Activated CD8-positive, alpha-beta T cell treated with anti-CD3 and anti-CD28 coated beads for 36 hours (primary cell): ENCODE results near the gene TCHP. TPM values are rescaled to one million over a fixed set of nuclear protein-coding genes. Genes with fewer than 3 reads are reported as not detected.
A peak's percentile ranks its signal among the peaks of the same experiment; 100 is the strongest.
"Not testable (repeated sequence)": the region's sequence is repeated elsewhere in the genome, so short reads cannot be mapped to it uniquely, and the experiment has no call there.

Experiments used
- ATAC-seq: fragments of 200-7000 bp; cut with Tn5 transposase; one replicate; pipeline ENCODE4 v1.10.0; 2021; ENCODE audit warnings: mild to moderate bottlenecking, moderate library complexity
- CTCF ChIA-PET: fragments of 350-600 bp; sonication (Branson Sonifier 250); formaldehyde crosslinking; loops from one replicate; lab custom pipeline; 2021; ENCODE audit warnings: antibody characterized with exemption; lab: Charles Lee
- POLR2A ChIA-PET: fragments of 350-600 bp; sonication (Branson Sonifier 250); formaldehyde crosslinking; loops from one replicate; lab custom pipeline; 2021; ENCODE audit warnings: antibody characterized with exemption; lab: Charles Lee
- DNase-seq: peaks from one replicate; pipeline ENCODE4 v3.0.0-alpha.2; 2020
- H3K27ac Mint-ChIP-seq: one replicate; pipeline ENCODE4 v1.8.0; 2021; ENCODE audit warnings: mild to moderate bottlenecking, mixed read lengths
- H3K27me3 Mint-ChIP-seq: one replicate; pipeline ENCODE4 v1.8.0; 2021; ENCODE audit warnings: mixed read lengths
- H3K36me3 Mint-ChIP-seq: one replicate; pipeline ENCODE4 v1.8.0; 2021; ENCODE audit warnings: low read depth, mixed read lengths
- H3K4me1 Mint-ChIP-seq: one replicate; pipeline ENCODE4 v1.8.0; 2021; ENCODE audit warnings: low read depth, mixed read lengths
- H3K4me3 Mint-ChIP-seq: one replicate; pipeline ENCODE4 v1.8.0; 2021; ENCODE audit warnings: mild to moderate bottlenecking, moderate library complexity, mixed read lengths
- H3K9me3 Mint-ChIP-seq: one replicate; pipeline ENCODE4 v1.8.0; 2021; ENCODE audit warnings: mixed read lengths
- intact Hi-C: fragments of 100-400 bp; cut with micrococcal nuclease; formaldehyde crosslinking; loops from one replicate; pipeline ENCODE4 v1.10.0; 2022
- total RNA-seq, 2 experiments: library from RNA; stranded (reverse); gene quantifications; one replicate each; pipeline ENCODE4 v1.2.3, GENCODE V29; 2021
- TF ChIP-seq, protein P1 (sequence below): fragments of 200-600 bp; IDR thresholded peaks from one replicate; pipeline ENCODE4 v1.8.0; 2022; ENCODE audit warnings: antibody characterized with exemption, mild to moderate bottlenecking

TCHP gene
- total RNA-seq, 2 experiments from 2014 or later, result 19.9 to 21.0 TPM

DNA sequence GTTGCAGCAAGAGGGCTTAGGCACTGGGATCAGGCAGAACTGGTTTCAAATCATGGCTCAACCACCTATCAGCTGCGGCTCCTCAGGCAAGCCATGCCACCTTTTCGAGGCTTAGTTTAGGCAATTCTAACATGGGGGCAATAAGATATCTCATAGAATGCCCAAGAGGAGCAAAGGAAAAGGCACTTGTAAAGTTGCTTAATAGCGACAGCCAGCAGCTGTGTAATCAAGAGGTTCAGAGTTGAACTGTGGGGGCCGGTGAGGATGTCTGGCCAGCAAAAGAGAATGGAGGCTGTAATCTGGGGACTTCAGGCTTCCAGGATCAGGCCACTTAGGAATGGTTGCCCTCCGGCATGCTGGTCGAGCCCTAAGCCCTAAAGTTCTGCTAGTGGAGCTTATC is 3.0 kb upstream of the TCHP start:
- Mint-ChIP-seq H3K4me1 (peaks cover 26% of the 10 kb centered on the region), H3K27ac (no peak overlapping the region), H3K9me3 (no peaks in the 10 kb centered on the region), H3K36me3 (peaks cover 1% of the 10 kb centered on the region), H3K4me3 (no peak overlapping the region), H3K27me3 (no peaks in the 10 kb centered on the region)
- intact Hi-C loops, result no loop called here
- TF ChIP-seq, protein P1, sequence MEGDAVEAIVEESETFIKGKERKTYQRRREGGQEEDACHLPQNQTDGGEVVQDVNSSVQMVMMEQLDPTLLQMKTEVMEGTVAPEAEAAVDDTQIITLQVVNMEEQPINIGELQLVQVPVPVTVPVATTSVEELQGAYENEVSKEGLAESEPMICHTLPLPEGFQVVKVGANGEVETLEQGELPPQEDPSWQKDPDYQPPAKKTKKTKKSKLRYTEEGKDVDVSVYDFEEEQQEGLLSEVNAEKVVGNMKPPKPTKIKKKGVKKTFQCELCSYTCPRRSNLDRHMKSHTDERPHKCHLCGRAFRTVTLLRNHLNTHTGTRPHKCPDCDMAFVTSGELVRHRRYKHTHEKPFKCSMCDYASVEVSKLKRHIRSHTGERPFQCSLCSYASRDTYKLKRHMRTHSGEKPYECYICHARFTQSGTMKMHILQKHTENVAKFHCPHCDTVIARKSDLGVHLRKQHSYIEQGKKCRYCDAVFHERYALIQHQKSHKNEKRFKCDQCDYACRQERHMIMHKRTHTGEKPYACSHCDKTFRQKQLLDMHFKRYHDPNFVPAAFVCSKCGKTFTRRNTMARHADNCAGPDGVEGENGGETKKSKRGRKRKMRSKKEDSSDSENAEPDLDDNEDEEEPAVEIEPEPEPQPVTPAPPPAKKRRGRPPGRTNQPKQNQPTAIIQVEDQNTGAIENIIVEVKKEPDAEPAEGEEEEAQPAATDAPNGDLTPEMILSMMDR, result no peak
- ATAC-seq (no peak), DNase-seq (no peak)
- CTCF ChIA-PET, result interaction anchor here (0.5 kb wide), 1 partner anchor 68 kb away, joined by 3 read pairs; no protein-coding TSS in a partner anchor
- POLR2A ChIA-PET, result no interaction called here

DNA sequence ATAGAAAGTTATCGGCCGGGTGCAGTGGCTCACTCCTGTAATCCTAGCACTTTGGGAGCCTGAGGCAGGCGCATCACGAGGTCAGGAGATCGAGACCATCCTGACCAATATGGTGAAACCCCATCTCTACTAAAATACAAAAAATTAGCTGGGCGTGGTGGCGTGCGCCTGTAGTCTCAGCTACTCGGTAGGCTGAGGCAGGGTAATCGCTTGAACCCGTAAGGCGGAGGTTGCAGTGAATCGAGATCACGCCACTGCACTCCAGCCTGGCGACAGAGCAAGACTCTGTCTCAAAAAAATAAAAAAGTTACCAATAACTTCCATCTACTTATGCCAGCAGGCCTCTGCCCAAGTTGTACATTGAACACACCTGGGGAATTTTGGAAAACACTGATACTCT is 729 bp upstream of the TCHP start:
- ATAC-seq, H3K36me3 Mint-ChIP-seq, H3K9me3 Mint-ChIP-seq, intact Hi-C loops, H3K27me3 Mint-ChIP-seq, DNase-seq: not testable (repeated sequence)
- ChIA-PET POLR2A (interaction anchor here (1.2 kb wide), 1 partner anchor 17 kb away, joined by 10 read pairs; no protein-coding TSS in a partner anchor), CTCF (interaction anchor here (4.2 kb wide), 1 partner anchor 46 kb away, joined by 21 read pairs; no protein-coding TSS in a partner anchor)
- Mint-ChIP-seq H3K4me1 (peaks cover 12% of the 10 kb centered on the region), H3K27ac (peak overlapping the region; percentile 99), H3K4me3 (peak overlapping the region; percentile 96)

DNA sequence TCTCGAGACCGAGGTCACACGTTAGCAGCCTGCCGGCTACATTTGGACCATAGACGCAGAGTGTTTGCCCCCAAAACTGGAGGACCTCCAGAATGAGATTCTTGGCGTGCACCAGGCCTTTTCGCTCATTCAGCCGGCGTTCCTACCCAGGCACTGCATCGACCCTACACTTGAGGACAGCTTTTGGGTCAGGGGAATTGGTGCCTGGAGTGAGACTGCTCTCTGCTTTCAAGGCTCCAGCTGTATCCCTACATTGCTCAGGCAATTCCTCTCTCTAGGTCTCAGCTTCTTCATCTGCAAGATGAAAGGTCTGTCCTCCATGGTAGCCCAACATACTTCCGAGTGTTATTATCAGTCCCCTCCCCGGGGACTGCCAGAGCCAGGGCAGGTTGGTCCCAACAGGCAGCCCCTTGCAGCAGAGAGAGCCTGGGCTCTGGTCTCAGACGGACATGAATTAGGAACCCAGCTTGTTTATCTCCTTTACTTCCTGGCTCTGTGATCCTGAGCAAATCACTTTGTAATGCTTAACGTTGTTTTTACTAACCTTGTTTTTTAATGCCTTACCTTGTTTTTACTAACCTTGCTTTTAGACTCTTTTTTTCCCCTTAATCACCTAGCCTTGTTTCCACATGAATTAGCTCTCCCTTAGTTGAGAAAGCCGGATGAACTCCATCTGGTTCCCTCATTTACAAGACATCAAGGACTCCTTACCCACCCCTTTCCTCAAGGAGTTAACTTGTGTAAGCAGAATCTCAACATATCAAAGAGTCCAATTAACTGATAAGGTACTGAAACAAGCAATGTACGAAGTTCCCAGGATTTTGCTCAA is 892 bp downstream of the TCHP start:
- ATAC-seq (peak; percentile 11), DNase-seq (no peak)
- intact Hi-C loops, result no loop called here
- H3K27ac Mint-ChIP-seq, result peak overlapping the region; percentile 99
- CTCF ChIA-PET, result interaction anchor here (0.8 to 4.2 kb wide), 8 partner anchors 13 to 330 kb away, joined by 3 to 21 read pairs (median 4); no protein-coding TSS in a partner anchor
- H3K4me1 Mint-ChIP-seq, result peaks cover 12% of the 10 kb centered on the region
- no peaks in the 10 kb centered on the region for H3K27me3 Mint-ChIP-seq
- POLR2A ChIA-PET, result interaction anchor here (0.9 to 1.7 kb wide), 7 partner anchors 9 to 173 kb away, joined by 3 to 7 read pairs (median 3); no protein-coding TSS in a partner anchor
- H3K9me3 Mint-ChIP-seq, result no peaks in the 10 kb centered on the region
- H3K4me3 Mint-ChIP-seq, result peak overlapping the region; percentile 96
- H3K36me3 Mint-ChIP-seq, result peaks cover 16% of the 10 kb centered on the region
- TF ChIP-seq, protein P1, result no peak

DNA sequence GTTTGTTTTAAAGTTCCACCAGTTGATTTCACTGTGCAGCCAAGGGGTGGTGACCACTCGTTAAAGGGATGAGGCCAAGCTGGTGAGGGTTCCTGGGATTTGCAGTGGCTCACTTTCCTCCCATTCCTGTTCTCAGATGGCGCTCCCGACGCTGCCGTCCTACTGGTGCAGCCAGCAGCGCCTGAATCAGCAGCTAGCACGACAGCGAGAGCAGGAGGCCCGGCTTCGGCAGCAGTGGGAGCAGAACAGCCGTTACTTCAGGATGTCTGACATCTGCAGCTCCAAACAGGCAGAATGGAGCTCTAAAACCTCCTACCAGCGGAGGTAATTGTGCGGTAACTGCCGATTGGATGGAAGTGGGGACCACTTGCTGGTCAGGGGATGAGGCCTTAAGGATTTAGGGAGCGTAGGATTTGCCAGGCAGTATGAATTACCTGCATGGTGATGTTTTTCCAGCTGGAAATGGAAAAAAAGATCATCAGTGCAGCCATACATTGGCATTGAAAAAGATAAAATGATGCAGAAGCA is 2.9 kb downstream of the TCHP start:
- no peak for ATAC-seq
- TF ChIP-seq, protein P1, result no peak
- POLR2A ChIA-PET, result interaction anchor here (1.4 to 3.9 kb wide), 2 partner anchors 14 to 57 kb away, joined by 4 to 19 read pairs; no protein-coding TSS in a partner anchor
- peaks cover 12% of the 10 kb centered on the region for H3K4me1 Mint-ChIP-seq
- H3K36me3 Mint-ChIP-seq, result peaks cover 22% of the 10 kb centered on the region
- H3K27me3 Mint-ChIP-seq, result no peaks in the 10 kb centered on the region
- intact Hi-C loops, result no loop called here
- CTCF ChIA-PET, result interaction anchor here (0.7 to 3.3 kb wide), 3 partner anchors 50 to 97 kb away, joined by 3 to 14 read pairs (median 4); no protein-coding TSS in a partner anchor
- DNase-seq, result no peak
- H3K4me3 Mint-ChIP-seq, result no peak overlapping the region
- H3K9me3 Mint-ChIP-seq, result no peaks in the 10 kb centered on the region
- no peak overlapping the region for H3K27ac Mint-ChIP-seq

DNA sequence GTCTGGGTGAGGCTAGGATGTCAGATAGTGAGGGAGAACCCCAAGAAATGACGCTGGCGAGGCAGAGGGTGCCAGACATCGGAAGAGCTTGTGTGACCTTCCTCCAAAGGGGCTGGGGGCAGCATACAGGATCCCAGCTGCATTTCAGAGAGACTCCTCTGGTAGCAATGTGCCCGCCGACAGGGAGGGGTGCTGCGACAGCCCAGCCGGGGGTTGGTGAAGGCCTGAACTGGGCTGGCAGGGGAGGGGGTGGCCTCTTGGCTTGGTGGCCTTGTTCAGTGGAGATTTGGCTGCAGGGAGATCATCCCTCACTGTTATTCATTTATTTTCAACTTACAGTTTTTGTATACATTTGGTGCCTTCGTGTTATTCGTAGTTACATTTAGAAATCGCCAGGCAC is 5.2 kb downstream of the TCHP start:
- H3K4me3 Mint-ChIP-seq, result no peak overlapping the region
- H3K9me3 Mint-ChIP-seq, result no peaks in the 10 kb centered on the region
- ChIA-PET POLR2A (interaction anchor here (0.7 to 3.9 kb wide), 3 partner anchors 16 to 119 kb away, joined by 3 to 19 read pairs (median 4); no protein-coding TSS in a partner anchor), CTCF (interaction anchor here (0.8 to 1.0 kb wide), 2 partner anchors 60 kb away, joined by 3 to 5 read pairs; no protein-coding TSS in a partner anchor)
- H3K36me3 Mint-ChIP-seq, result peaks cover 35% of the 10 kb centered on the region
- no peak overlapping the region for H3K27ac Mint-ChIP-seq
- TF ChIP-seq, protein P1, result no peak
- ATAC-seq, result no peak
- no peak for DNase-seq
- H3K27me3 Mint-ChIP-seq, result no peaks in the 10 kb centered on the region
- peaks cover 9% of the 10 kb centered on the region for H3K4me1 Mint-ChIP-seq
- intact Hi-C loops, result no loop called here
